ENCODE results near the gene CKAP5. TPM values are rescaled to one million over a fixed set of nuclear protein-coding genes. Genes with fewer than 3 reads are reported as not detected.
"Not testable (repeated sequence)": the region's sequence is repeated elsewhere in the genome, so short reads cannot be mapped to it uniquely, and the experiment has no call there.

The CKAP5 gene
- total and polyA plus RNA-seq, 5 donors from 2014 or later, result 8.7 to 45.4 (median 12.6) TPM

DNA sequence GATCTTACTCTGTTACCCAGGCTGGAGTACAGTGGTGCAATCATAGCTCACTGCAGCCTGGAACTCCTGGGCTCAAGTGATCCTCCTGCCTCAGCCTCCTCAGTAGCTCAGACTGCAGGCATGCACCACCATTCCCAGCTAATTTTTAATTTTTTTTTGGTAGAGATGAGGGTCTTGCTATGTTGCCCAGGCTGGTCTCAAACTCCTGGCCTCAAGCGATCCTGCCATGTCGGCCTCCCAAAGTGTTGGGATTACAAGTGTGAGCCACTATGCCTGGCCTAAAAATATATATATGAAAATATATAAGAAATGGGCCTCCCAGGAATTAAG lies 128.3 kb downstream of the CKAP5 start:
- not testable (repeated sequence) for H3K36me3 ChIP-seq (ENCODE audit: control insufficient read depth, insufficient read depth, low read length); H3K27ac ChIP-seq (ENCODE audit: insufficient read depth, low read length, poor library complexity, severe bottlenecking); H3K4me3 ChIP-seq (ENCODE audit: low read depth, low read length); ATAC-seq (ENCODE audit: low read depth in 2 of 2); H3K27me3 ChIP-seq (ENCODE audit: control insufficient read depth, insufficient read depth, low read length); H3K4me3 Mint-ChIP-seq; H3K9me3 Mint-ChIP-seq; DNase-seq; H3K9me3 ChIP-seq (ENCODE audit: control insufficient read depth in 2 of 2, low read length in 2 of 2); H3K27me3 Mint-ChIP-seq; H3K4me1 ChIP-seq (ENCODE audit: control insufficient read depth, insufficient read depth, low read length, poor library complexity, severe bottlenecking); H3K36me3 Mint-ChIP-seq; H3K27ac Mint-ChIP-seq
- H3K4me1 Mint-ChIP-seq, result peaks cover 0 to 11% (median 5%) of the 10 kb centered on the region in 4 donors

DNA sequence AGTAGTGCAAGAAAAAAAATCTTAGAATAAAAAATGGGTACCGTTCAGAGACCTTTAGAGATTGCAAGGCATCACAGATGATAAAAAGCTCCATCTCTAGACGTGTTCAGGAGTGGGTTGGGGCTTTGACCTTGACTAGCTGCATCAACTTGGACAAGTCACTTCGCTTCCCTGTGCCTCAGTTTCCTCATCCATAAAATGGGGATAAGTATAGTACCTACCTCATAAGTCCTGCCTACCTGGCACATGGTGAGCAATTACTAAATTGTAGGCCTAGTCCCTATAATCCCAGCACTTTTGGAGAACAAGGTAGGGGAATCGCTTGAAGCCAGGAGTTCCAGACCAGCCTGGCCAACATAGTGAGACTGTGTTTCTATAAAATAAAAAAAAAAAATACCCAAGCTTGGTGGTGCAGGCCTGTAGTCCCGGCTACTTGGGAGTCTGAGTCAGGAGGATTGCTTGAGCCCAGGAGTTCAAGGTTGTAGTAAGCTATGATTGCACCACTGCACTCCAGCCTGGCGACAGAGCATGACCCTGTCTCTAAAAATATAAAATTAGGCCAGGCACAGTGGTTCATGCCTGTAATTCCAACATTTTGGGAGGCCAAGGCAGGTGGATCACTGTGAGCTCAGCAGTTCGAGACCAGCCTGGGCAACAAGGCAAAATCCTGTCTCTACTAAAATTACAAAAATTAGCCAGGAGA lies 133.1 kb downstream of the CKAP5 start:
- Mint-ChIP-seq H3K9me3 (no peaks in the 10 kb centered on the region), H3K36me3 (no peaks in the 10 kb centered on the region), H3K27ac (no peak overlapping the region), H3K4me1 (peaks cover 0 to 2% (median under 1%) of the 10 kb centered on the region in 4 donors), H3K27me3 (no peaks in the 10 kb centered on the region), H3K4me3 (no peak overlapping the region)
- no peak for ATAC-seq (ENCODE audit: low read depth in 2 of 2)
- DNase-seq, result no peak
- H3K27ac ChIP-seq (ENCODE audit: insufficient read depth, low read length, poor library complexity, severe bottlenecking), result no peak overlapping the region
- H3K27me3 ChIP-seq (ENCODE audit: control insufficient read depth, insufficient read depth, low read length), result no peaks in the 10 kb centered on the region
- no peaks in the 10 kb centered on the region for H3K36me3 ChIP-seq (ENCODE audit: control insufficient read depth, insufficient read depth, low read length)
- peaks cover 2% of the 10 kb centered on the region for H3K4me1 ChIP-seq (ENCODE audit: control insufficient read depth, insufficient read depth, low read length, poor library complexity, severe bottlenecking)
- no peak overlapping the region for H3K4me3 ChIP-seq (ENCODE audit: low read depth, low read length)
- no peaks in the 10 kb centered on the region for H3K9me3 ChIP-seq (ENCODE audit: control insufficient read depth in 2 of 2, low read length in 2 of 2)

DNA sequence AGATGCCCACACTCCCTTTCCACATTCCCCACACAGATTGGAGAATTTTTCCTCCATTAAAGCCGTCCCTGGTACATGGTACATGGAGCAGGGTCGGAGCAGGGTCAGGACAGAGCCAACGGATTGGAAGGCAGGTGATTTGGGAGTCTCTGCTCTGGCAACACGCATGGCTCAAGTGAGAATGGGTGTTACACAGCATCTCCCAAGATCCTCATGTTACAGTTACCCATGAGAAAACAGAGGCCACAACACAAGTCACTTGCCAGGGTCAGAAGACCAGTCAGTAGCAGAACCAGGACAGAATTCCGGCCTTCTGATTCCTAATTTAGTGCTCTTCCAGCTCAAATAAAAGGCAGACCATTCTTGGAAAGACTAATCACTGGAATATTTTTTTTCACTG lies 134.8 kb downstream of the CKAP5 start:
- Mint-ChIP-seq H3K4me3 (no peak overlapping the region), H3K36me3 (peaks cover 11% of the 10 kb centered on the region), H3K27me3 (no peaks in the 10 kb centered on the region), H3K9me3 (no peaks in the 10 kb centered on the region), H3K27ac (no peak overlapping the region), H3K4me1 (peaks cover 0 to 9% (median 3%) of the 10 kb centered on the region in 4 donors)
- DNase-seq, result no peak
- H3K27ac ChIP-seq (ENCODE audit: insufficient read depth, low read length, poor library complexity, severe bottlenecking), result no peak overlapping the region
- no peaks in the 10 kb centered on the region for H3K9me3 ChIP-seq (ENCODE audit: control insufficient read depth in 2 of 2, low read length in 2 of 2)
- H3K4me1 ChIP-seq (ENCODE audit: control insufficient read depth, insufficient read depth, low read length, poor library complexity, severe bottlenecking), result no peaks in the 10 kb centered on the region
- H3K36me3 ChIP-seq (ENCODE audit: control insufficient read depth, insufficient read depth, low read length), result peaks cover 13% of the 10 kb centered on the region
- H3K4me3 ChIP-seq (ENCODE audit: low read depth, low read length), result no peak overlapping the region
- H3K27me3 ChIP-seq (ENCODE audit: control insufficient read depth, insufficient read depth, low read length), result no peaks in the 10 kb centered on the region
- no peak for ATAC-seq (ENCODE audit: low read depth in 2 of 2)

DNA sequence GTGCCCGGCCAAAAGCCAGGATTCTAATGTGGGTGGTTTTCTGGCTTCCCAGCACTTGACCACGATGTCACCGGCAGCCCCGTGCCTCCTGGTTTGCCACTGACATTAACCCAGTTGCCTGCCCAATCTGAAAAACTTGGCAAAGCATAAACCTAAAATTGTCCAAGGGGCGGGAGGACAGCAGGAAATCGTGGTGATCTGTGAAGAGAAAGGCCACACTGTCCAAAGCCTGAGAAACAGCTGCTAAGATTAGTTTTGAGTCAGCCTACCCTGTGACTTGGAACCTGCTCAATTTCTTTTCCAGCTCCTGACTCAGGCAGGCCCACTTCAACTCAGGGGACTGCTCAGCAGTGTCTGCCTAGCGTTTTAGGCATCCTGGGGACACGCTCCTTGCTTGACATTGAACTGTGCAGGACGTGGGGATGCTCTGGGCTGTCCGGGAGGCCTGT lies 135.2 kb downstream of the CKAP5 start:
- no peak overlapping the region for H3K4me3 Mint-ChIP-seq
- H3K27me3 ChIP-seq (ENCODE audit: control insufficient read depth, insufficient read depth, low read length), result no peaks in the 10 kb centered on the region
- DNase-seq (no peak), ATAC-seq (ENCODE audit: low read depth in 2 of 2) (no peak)
- H3K9me3 ChIP-seq (ENCODE audit: control insufficient read depth in 2 of 2, low read length in 2 of 2), result no peaks in the 10 kb centered on the region
- no peaks in the 10 kb centered on the region for H3K9me3 Mint-ChIP-seq
- peaks cover 11% of the 10 kb centered on the region for H3K36me3 Mint-ChIP-seq
- H3K27ac Mint-ChIP-seq, result no peak overlapping the region
- no peak overlapping the region for H3K27ac ChIP-seq (ENCODE audit: insufficient read depth, low read length, poor library complexity, severe bottlenecking)
- no peaks in the 10 kb centered on the region for H3K4me1 ChIP-seq (ENCODE audit: control insufficient read depth, insufficient read depth, low read length, poor library complexity, severe bottlenecking)
- peaks cover 0 to 9% (median 3%) of the 10 kb centered on the region in 4 donors for H3K4me1 Mint-ChIP-seq
- H3K4me3 ChIP-seq (ENCODE audit: low read depth, low read length), result no peak overlapping the region
- peaks cover 16% of the 10 kb centered on the region for H3K36me3 ChIP-seq (ENCODE audit: control insufficient read depth, insufficient read depth, low read length)
- H3K27me3 Mint-ChIP-seq, result no peaks in the 10 kb centered on the region

DNA sequence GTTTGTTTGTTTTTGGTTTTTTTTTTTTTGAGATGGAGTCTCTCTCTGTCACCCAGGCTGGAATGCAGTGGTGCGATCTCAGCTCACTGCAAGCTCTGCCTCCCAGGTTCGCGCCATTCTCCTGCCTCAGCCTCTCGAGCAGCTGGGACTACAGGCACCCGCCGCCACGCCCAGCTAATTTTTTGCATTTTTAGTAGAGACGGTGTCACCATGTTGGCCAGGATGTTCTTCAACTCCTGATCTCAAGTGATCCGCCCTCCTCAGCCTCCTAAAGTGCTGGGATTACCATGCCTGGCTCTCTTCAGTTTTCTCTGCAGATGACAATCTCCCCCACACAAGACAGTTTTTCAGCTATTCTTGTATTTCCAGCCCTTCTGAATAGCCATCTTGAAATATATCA lies 136.7 kb downstream of the CKAP5 start:
- ATAC-seq (ENCODE audit: low read depth in 2 of 2); H3K9me3 Mint-ChIP-seq; H3K9me3 ChIP-seq (ENCODE audit: control insufficient read depth in 2 of 2, low read length in 2 of 2); H3K4me3 ChIP-seq (ENCODE audit: low read depth, low read length); H3K27ac ChIP-seq (ENCODE audit: insufficient read depth, low read length, poor library complexity, severe bottlenecking); H3K27me3 Mint-ChIP-seq; H3K4me1 ChIP-seq (ENCODE audit: control insufficient read depth, insufficient read depth, low read length, poor library complexity, severe bottlenecking); H3K4me1 Mint-ChIP-seq; H3K27me3 ChIP-seq (ENCODE audit: control insufficient read depth, insufficient read depth, low read length); DNase-seq; H3K27ac Mint-ChIP-seq: not testable (repeated sequence)
- H3K36me3 ChIP-seq (ENCODE audit: control insufficient read depth, insufficient read depth, low read length), result peaks cover 30% of the 10 kb centered on the region
- peak overlapping the region in 1 of 4 donors; percentile 43 for H3K4me3 Mint-ChIP-seq
- H3K36me3 Mint-ChIP-seq, result peaks cover 12% of the 10 kb centered on the region

DNA sequence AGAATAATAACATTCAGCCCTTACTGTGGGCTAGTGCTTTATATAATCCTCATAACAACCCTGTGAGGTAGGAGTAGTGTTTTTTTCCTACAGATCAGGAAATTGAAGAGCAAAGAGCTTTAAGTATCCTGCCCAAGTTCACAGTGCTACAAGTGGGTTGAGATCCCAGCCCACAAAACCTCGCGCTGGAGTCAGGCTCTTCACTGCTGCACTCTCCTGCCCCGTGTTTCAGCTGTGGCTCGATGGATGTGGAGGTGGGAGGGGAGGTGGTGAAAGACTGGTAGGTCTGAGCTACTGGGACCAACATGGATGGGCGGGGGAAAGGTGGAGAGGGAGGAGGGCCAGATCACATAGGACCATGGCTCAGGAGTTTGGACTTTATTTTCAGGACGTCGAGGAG lies 139.2 kb downstream of the CKAP5 start:
- DNase-seq, result no peak
- Histone ChIP-seq H3K27me3 (ENCODE audit: control insufficient read depth, insufficient read depth, low read length) (no peaks in the 10 kb centered on the region), H3K36me3 (ENCODE audit: control insufficient read depth, insufficient read depth, low read length) (peaks cover 45% of the 10 kb centered on the region), H3K4me3 (ENCODE audit: low read depth, low read length) (no peak overlapping the region), H3K27ac (ENCODE audit: insufficient read depth, low read length, poor library complexity, severe bottlenecking) (no peak overlapping the region), H3K4me1 (ENCODE audit: control insufficient read depth, insufficient read depth, low read length, poor library complexity, severe bottlenecking) (peaks cover 14% of the 10 kb centered on the region), H3K9me3 (ENCODE audit: control insufficient read depth in 2 of 2, low read length in 2 of 2) (no peaks in the 10 kb centered on the region)
- peaks cover 0 to 27% (median 11%) of the 10 kb centered on the region in 4 donors for H3K4me1 Mint-ChIP-seq
- no peak overlapping the region for H3K4me3 Mint-ChIP-seq
- no peak for ATAC-seq (ENCODE audit: low read depth in 2 of 2)
- no peaks in the 10 kb centered on the region for H3K9me3 Mint-ChIP-seq
- H3K27ac Mint-ChIP-seq, result peak overlapping the region in 2 of 3 donors; percentile 64 to 82
- no peaks in the 10 kb centered on the region for H3K27me3 Mint-ChIP-seq
- H3K36me3 Mint-ChIP-seq, result peaks cover 28% of the 10 kb centered on the region

DNA sequence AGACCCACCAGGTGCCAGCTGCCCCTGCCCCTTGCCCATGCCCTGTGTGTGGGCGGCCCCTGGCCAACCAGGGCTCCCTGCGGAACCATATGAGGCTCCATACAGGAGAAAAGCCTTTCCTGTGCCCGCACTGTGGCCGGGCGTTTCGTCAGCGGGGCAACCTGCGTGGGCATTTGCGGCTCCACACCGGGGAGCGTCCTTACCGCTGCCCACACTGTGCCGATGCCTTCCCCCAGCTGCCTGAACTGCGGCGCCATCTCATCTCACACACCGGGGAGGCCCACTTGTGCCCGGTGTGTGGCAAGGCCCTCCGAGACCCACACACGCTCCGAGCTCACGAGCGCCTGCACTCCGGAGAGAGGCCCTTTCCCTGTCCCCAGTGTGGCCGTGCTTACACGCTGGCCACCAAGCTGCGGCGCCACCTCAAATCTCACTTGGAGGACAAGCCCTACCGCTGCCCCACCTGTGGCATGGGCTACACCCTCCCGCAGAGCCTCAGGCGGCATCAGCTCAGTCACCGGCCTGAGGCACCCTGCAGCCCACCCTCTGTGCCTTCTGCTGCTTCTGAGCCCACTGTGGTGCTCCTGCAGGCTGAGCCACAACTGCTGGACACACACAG lies 140.9 kb downstream of the CKAP5 start:
- H3K4me3 ChIP-seq (ENCODE audit: low read depth, low read length), result no peak overlapping the region
- peaks cover 25% of the 10 kb centered on the region for H3K4me1 ChIP-seq (ENCODE audit: control insufficient read depth, insufficient read depth, low read length, poor library complexity, severe bottlenecking)
- Mint-ChIP-seq H3K4me1 (peaks cover 4 to 41% (median 21%) of the 10 kb centered on the region in 4 donors), H3K36me3 (peaks cover 39% of the 10 kb centered on the region), H3K27me3 (no peaks in the 10 kb centered on the region), H3K27ac (no peak overlapping the region), H3K4me3 (peak overlapping the region in 1 of 4 donors; percentile 10), H3K9me3 (peaks cover 0 to 2% (median 0%) of the 10 kb centered on the region in 7 donors)
- DNase-seq (no peak), ATAC-seq (ENCODE audit: low read depth in 2 of 2) (no peak)
- peaks cover 45% of the 10 kb centered on the region for H3K36me3 ChIP-seq (ENCODE audit: control insufficient read depth, insufficient read depth, low read length)
- no peaks in the 10 kb centered on the region for H3K27me3 ChIP-seq (ENCODE audit: control insufficient read depth, insufficient read depth, low read length)
- no peaks in the 10 kb centered on the region for H3K9me3 ChIP-seq (ENCODE audit: control insufficient read depth in 2 of 2, low read length in 2 of 2)
- H3K27ac ChIP-seq (ENCODE audit: insufficient read depth, low read length, poor library complexity, severe bottlenecking), result no peak overlapping the region
